ENCODE results near the gene IGFLR1. TPM values are rescaled to one million over a fixed set of nuclear protein-coding genes. Genes with fewer than 3 reads are reported as not detected.

The IGFLR1 gene, protein sequence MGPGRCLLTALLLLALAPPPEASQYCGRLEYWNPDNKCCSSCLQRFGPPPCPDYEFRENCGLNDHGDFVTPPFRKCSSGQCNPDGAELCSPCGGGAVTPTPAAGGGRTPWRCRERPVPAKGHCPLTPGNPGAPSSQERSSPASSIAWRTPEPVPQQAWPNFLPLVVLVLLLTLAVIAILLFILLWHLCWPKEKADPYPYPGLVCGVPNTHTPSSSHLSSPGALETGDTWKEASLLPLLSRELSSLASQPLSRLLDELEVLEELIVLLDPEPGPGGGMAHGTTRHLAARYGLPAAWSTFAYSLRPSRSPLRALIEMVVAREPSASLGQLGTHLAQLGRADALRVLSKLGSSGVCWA
- polyA plus RNA-seq (4.6 and 7.2 TPM in 2 replicates), polyA minus RNA-seq (not detected in 2 replicates)

DNA sequence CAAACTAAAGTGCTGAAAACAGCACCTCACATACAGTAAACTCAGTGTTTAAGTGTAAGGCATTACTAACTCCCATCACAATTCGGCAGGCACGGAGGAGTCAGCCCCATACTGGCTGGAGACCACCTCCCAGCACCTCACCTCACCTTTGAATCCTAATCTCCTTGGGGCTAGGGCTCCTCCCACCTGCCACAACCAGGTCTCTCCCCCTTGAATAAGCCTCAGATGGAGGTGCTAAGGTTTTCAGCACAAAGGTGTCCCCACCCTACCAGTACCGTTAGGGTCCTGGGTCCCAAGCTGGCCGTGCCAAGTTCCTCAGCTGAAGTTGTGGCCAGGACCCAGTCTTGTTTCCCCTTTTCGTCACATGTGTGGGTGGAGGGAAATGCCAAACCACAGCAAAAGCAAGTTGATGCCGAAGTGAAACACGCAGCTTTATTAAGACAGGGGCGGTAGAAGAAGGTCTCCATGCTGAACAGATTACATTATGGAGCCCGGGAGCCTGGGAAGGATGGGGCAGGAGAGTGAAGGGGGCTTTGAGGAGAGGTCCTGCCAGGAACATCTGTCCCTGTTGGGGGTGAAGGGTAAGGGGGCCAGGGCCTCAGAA, at the start of gene IGFLR1:
Gene IGFLR1, minus strand, starts transcription at position 332 of the 604 bp plus-strand sequence. CDS start 1,272 bp downstream, outside the sequence.
- peak within 1 kb of the TSS; percentile 67 for H3K9ac ChIP-seq (ENCODE audit: low read length)

DNA sequence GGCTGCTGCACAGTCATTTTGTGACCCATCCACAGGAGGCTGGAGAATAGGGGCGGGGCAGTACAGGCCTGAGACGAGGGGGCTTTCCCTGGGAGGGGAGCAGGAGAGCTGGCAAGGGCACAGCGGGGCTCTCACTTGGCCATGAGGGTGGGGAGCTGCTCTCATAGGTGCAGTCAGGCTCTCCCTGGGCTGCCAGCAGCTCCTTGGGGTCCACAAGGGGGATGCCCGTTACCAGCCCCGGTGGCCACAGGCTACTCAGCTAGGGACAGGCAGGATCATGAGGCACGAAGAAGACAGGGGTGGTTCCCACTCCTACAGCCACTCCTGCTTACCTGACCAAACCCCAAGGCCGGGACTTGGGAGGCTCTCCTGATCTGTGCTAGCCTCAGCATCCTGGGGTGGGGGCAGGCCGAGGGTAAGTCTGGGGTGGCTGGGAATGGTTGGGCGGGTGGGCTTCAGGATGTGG, 49.6 kb upstream of the IGFLR1 start:
- H3K4me3 ChIP-seq (ENCODE audit: low read length) = no peak overlapping the region
- H3K79me2 ChIP-seq (replicated peaks; ENCODE audit: insufficient read depth, low read length) = no peaks in the 10 kb centered on the region
- peaks cover 9% of the 10 kb centered on the region for H3K27me3 ChIP-seq (ENCODE audit: insufficient read depth, low read depth, low read length)
- no peaks in the 10 kb centered on the region for H3K9me2 ChIP-seq (ENCODE audit: insufficient read depth, low read length)
- H3K27ac ChIP-seq (ENCODE audit: low read length) = no peak overlapping the region
- TF ChIP-seq, protein P1, sequence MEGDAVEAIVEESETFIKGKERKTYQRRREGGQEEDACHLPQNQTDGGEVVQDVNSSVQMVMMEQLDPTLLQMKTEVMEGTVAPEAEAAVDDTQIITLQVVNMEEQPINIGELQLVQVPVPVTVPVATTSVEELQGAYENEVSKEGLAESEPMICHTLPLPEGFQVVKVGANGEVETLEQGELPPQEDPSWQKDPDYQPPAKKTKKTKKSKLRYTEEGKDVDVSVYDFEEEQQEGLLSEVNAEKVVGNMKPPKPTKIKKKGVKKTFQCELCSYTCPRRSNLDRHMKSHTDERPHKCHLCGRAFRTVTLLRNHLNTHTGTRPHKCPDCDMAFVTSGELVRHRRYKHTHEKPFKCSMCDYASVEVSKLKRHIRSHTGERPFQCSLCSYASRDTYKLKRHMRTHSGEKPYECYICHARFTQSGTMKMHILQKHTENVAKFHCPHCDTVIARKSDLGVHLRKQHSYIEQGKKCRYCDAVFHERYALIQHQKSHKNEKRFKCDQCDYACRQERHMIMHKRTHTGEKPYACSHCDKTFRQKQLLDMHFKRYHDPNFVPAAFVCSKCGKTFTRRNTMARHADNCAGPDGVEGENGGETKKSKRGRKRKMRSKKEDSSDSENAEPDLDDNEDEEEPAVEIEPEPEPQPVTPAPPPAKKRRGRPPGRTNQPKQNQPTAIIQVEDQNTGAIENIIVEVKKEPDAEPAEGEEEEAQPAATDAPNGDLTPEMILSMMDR (IDR thresholded peaks at IDR 0.05; ENCODE audit: poor library complexity, severe bottlenecking) = no peak
- no peak for TF ChIP-seq SMC3 (conservative IDR thresholded peaks at IDR 0.05; ENCODE audit: poor library complexity)
- no peak for TF ChIP-seq EZH2 (IDR thresholded peaks at IDR 0.05; ENCODE audit: borderline replicate concordance, insufficient read depth, low read length, poor library complexity, severe bottlenecking)
- TF ChIP-seq, protein P2, sequence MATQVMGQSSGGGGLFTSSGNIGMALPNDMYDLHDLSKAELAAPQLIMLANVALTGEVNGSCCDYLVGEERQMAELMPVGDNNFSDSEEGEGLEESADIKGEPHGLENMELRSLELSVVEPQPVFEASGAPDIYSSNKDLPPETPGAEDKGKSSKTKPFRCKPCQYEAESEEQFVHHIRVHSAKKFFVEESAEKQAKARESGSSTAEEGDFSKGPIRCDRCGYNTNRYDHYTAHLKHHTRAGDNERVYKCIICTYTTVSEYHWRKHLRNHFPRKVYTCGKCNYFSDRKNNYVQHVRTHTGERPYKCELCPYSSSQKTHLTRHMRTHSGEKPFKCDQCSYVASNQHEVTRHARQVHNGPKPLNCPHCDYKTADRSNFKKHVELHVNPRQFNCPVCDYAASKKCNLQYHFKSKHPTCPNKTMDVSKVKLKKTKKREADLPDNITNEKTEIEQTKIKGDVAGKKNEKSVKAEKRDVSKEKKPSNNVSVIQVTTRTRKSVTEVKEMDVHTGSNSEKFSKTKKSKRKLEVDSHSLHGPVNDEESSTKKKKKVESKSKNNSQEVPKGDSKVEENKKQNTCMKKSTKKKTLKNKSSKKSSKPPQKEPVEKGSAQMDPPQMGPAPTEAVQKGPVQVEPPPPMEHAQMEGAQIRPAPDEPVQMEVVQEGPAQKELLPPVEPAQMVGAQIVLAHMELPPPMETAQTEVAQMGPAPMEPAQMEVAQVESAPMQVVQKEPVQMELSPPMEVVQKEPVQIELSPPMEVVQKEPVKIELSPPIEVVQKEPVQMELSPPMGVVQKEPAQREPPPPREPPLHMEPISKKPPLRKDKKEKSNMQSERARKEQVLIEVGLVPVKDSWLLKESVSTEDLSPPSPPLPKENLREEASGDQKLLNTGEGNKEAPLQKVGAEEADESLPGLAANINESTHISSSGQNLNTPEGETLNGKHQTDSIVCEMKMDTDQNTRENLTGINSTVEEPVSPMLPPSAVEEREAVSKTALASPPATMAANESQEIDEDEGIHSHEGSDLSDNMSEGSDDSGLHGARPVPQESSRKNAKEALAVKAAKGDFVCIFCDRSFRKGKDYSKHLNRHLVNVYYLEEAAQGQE (IDR thresholded peaks at IDR 0.05; ENCODE audit: borderline replicate concordance) = no peak
- no peak for TF ChIP-seq MXI1 (conservative IDR thresholded peaks at IDR 0.05; ENCODE audit: poor library complexity, severe bottlenecking)
- TF ChIP-seq RAD21 (conservative IDR thresholded peaks at IDR 0.05) = no peak
- no peaks in the 10 kb centered on the region for H3K9me3 ChIP-seq (ENCODE audit: low read length)
- no peaks in the 10 kb centered on the region for H3K36me3 ChIP-seq (ENCODE audit: insufficient read depth, low read length)
- H4K20me1 ChIP-seq (ENCODE audit: insufficient read depth) = no peaks in the 10 kb centered on the region
- no peak overlapping the region for H3K9ac ChIP-seq (ENCODE audit: low read length)
- no peak overlapping the region for H2AFZ ChIP-seq (ENCODE audit: low read depth, low read length)
- no peak overlapping the region for H3K4me2 ChIP-seq (ENCODE audit: low read length)
- no peaks in the 10 kb centered on the region for H3F3A ChIP-seq (ENCODE audit: insufficient read depth, low read length, poor library complexity, severe bottlenecking)

More for the DNA sequence above, at the start of gene IGFLR1:
- H3K9me3 ChIP-seq (ENCODE audit: low read length) = no peaks in the 10 kb centered on the region
- H3K4me2 ChIP-seq (ENCODE audit: low read length) = peak within 1 kb of the TSS; percentile 39
- H3K79me2 ChIP-seq (replicated peaks; ENCODE audit: insufficient read depth, low read length) = peaks cover 14% of the 10 kb centered on the region
- H3K4me3 ChIP-seq (ENCODE audit: low read length) = peak within 1 kb of the TSS; percentile 69
- H3K9me2 ChIP-seq (ENCODE audit: insufficient read depth, low read length) = no peaks in the 10 kb centered on the region
- no peak within 1 kb of the TSS for H2AFZ ChIP-seq (ENCODE audit: low read depth, low read length)
- no peaks in the 10 kb centered on the region for H3K27me3 ChIP-seq (ENCODE audit: insufficient read depth, low read depth, low read length)
- no peaks in the 10 kb centered on the region for H3K36me3 ChIP-seq (ENCODE audit: insufficient read depth, low read length)
- no peaks in the 10 kb centered on the region for H4K20me1 ChIP-seq (ENCODE audit: insufficient read depth)
- H3F3A ChIP-seq (ENCODE audit: insufficient read depth, low read length, poor library complexity, severe bottlenecking) = no peaks in the 10 kb centered on the region
- TF ChIP-seq TAF1 (IDR thresholded peaks at IDR 0.05; ENCODE audit: low read depth) = no peak
- TF ChIP-seq POLR2AphosphoS5 (IDR thresholded peaks at IDR 0.05) = no peak
- TF ChIP-seq, protein P1 (IDR thresholded peaks at IDR 0.05; ENCODE audit: poor library complexity, severe bottlenecking) = no peak
- TF ChIP-seq, protein P2 (IDR thresholded peaks at IDR 0.05; ENCODE audit: borderline replicate concordance) = no peak
- TF ChIP-seq EZH2 (IDR thresholded peaks at IDR 0.05; ENCODE audit: borderline replicate concordance, insufficient read depth, low read length, poor library complexity, severe bottlenecking) = no peak
- no peak for TF ChIP-seq RAD21 (conservative IDR thresholded peaks at IDR 0.05)
- no peak for TF ChIP-seq MXI1 (conservative IDR thresholded peaks at IDR 0.05; ENCODE audit: poor library complexity, severe bottlenecking)
- no peak for TF ChIP-seq EP300 (conservative IDR thresholded peaks at IDR 0.05; ENCODE audit: poor library complexity, severe bottlenecking)
- no peak for TF ChIP-seq SMC3 (conservative IDR thresholded peaks at IDR 0.05; ENCODE audit: poor library complexity)
- H3K27ac ChIP-seq (ENCODE audit: low read length) = no peak within 1 kb of the TSS
